ENCODE data around the gene ZRANB1.

ZRANB1 gene

GRCh38 chr10:124999433-125000365, 57.8 kb downstream of the ZRANB1 start:
- H3K9me3 ChIP-seq (ENCODE audit: low read length): no peaks in the 10 kb centered on the region
- TF ChIP-seq EZH2 (IDR thresholded peaks at IDR 0.05; ENCODE audit: borderline replicate concordance, low read length): no peak
- no peak for TF ChIP-seq CTCF (IDR thresholded peaks at IDR 0.05; ENCODE audit: low read length)
- no peak overlapping the region for H3K27ac ChIP-seq (ENCODE audit: low read depth, low read length, poor library complexity, severe bottlenecking)
- H3K4me1 ChIP-seq (ENCODE audit: insufficient read depth, low read length, severe bottlenecking): no peaks in the 10 kb centered on the region
- no peaks in the 10 kb centered on the region; the same call in 1 of the 2 replicates for H3K27me3 ChIP-seq (ENCODE audit: insufficient read depth, low read length)
- H3K36me3 ChIP-seq (ENCODE audit: insufficient read depth, low read length): no peaks in the 10 kb centered on the region
- H4K20me1 ChIP-seq (ENCODE audit: insufficient read depth, low read length): no peaks in the 10 kb centered on the region
- no peak overlapping the region for H3K4me3 ChIP-seq (ENCODE audit: low read depth, low read length, poor library complexity, severe bottlenecking)
- H3K9ac ChIP-seq (ENCODE audit: low read length): no peak overlapping the region
- no peak overlapping the region for H2AFZ ChIP-seq (ENCODE audit: low read length)
- no peaks in the 10 kb centered on the region for H3F3A ChIP-seq (ENCODE audit: insufficient read depth, low read length)
- no peaks in the 10 kb centered on the region for H3K9me2 ChIP-seq (ENCODE audit: low read depth, low read length)
- no peaks in the 10 kb centered on the region for H3K79me2 ChIP-seq (ENCODE audit: insufficient read depth, low read length)
- no peak overlapping the region for H3K4me2 ChIP-seq (ENCODE audit: low read length)

- H3K4me1 ChIP-seq (ENCODE audit: insufficient read depth, low read length, severe bottlenecking): no peaks in the 10 kb centered on the region
- no peak overlapping the region for H3K27ac ChIP-seq (ENCODE audit: low read depth, low read length, poor library complexity, severe bottlenecking)
- H3K4me2 ChIP-seq (ENCODE audit: low read length): no peak overlapping the region
- H3K27me3 ChIP-seq (ENCODE audit: insufficient read depth, low read length): no peaks in the 10 kb centered on the region; the same call in 1 of the 2 replicates
- H3K79me2 ChIP-seq (ENCODE audit: insufficient read depth, low read length): no peaks in the 10 kb centered on the region
- no peaks in the 10 kb centered on the region for H3K36me3 ChIP-seq (ENCODE audit: insufficient read depth, low read length)
- H3F3A ChIP-seq (ENCODE audit: insufficient read depth, low read length): no peaks in the 10 kb centered on the region
- TF ChIP-seq EZH2 (IDR thresholded peaks at IDR 0.05; ENCODE audit: borderline replicate concordance, low read length) (no peak), CTCF (IDR thresholded peaks at IDR 0.05; ENCODE audit: low read length) (no peak)
- H2AFZ ChIP-seq (ENCODE audit: low read length): no peak overlapping the region
- H3K4me3 ChIP-seq (ENCODE audit: low read depth, low read length, poor library complexity, severe bottlenecking): no peak overlapping the region
- no peaks in the 10 kb centered on the region for H3K9me2 ChIP-seq (ENCODE audit: low read depth, low read length)
- H4K20me1 ChIP-seq (ENCODE audit: insufficient read depth, low read length): no peaks in the 10 kb centered on the region
- H3K9me3 ChIP-seq (ENCODE audit: low read length): no peaks in the 10 kb centered on the region
- H3K9ac ChIP-seq (ENCODE audit: low read length): no peak overlapping the region
Measured at GRCh38 chr10:125000366-125001312, 58.7 kb downstream of the ZRANB1 start.

- TF ChIP-seq EZH2 (IDR thresholded peaks at IDR 0.05; ENCODE audit: borderline replicate concordance, low read length): no peak
- no peak for TF ChIP-seq CTCF (IDR thresholded peaks at IDR 0.05; ENCODE audit: low read length)
- H3F3A ChIP-seq (ENCODE audit: insufficient read depth, low read length): no peaks in the 10 kb centered on the region
Measured at GRCh38 chr10:125001313-125002046, 59.6 kb downstream of the ZRANB1 start.

More at GRCh38 chr10:125001313-125002046, 59.6 kb downstream of the ZRANB1 start:
- H2AFZ ChIP-seq (ENCODE audit: low read length): no peak overlapping the region
- no peaks in the 10 kb centered on the region for H3K79me2 ChIP-seq (ENCODE audit: insufficient read depth, low read length)
- no peaks in the 10 kb centered on the region for H3K36me3 ChIP-seq (ENCODE audit: insufficient read depth, low read length)
- H3K9me3 ChIP-seq (ENCODE audit: low read length): no peaks in the 10 kb centered on the region
- no peaks in the 10 kb centered on the region for H4K20me1 ChIP-seq (ENCODE audit: insufficient read depth, low read length)
- H3K4me2 ChIP-seq (ENCODE audit: low read length): no peak overlapping the region
- H3K9me2 ChIP-seq (ENCODE audit: low read depth, low read length): no peaks in the 10 kb centered on the region
- no peaks in the 10 kb centered on the region for H3K4me1 ChIP-seq (ENCODE audit: insufficient read depth, low read length, severe bottlenecking)
- no peak overlapping the region for H3K4me3 ChIP-seq (ENCODE audit: low read depth, low read length, poor library complexity, severe bottlenecking)
- no peak overlapping the region for H3K27ac ChIP-seq (ENCODE audit: low read depth, low read length, poor library complexity, severe bottlenecking)
- no peaks in the 10 kb centered on the region; the same call in 1 of the 2 replicates for H3K27me3 ChIP-seq (ENCODE audit: insufficient read depth, low read length)
- no peak overlapping the region for H3K9ac ChIP-seq (ENCODE audit: low read length)

Measured in OCI-LY1 (cell line).